K562 (cell line): Measurements from ENCODE around the gene PHLDB1. TPM values are rescaled to one million over a fixed set of nuclear protein-coding genes. Genes with fewer than 3 reads are reported as not detected.

ENCODE experiments used
- BRD4 ChIP-seq: fragments of 200-600 bp; sonication (generic); IDR thresholded peaks from 2 replicates; pipeline ENCODE4 v1.6.1; 2017; ENCODE audit warnings: inconsistent platforms
- HDAC1 ChIP-seq, 2 experiments: fragments of 450-650 bp; IDR thresholded peaks; 2 replicates each; pipeline ENCODE4 v1.6.1; 2016 to 2017; ENCODE audit warnings: inconsistent platforms in 1 of 2, mild to moderate bottlenecking in 1 of 2, moderate library complexity in 1 of 2
- HDAC3 ChIP-seq: fragments of 450-650 bp; IDR thresholded peaks from 2 replicates; pipeline ENCODE4 v1.6.1; 2018; ENCODE audit warnings: borderline replicate concordance, mild to moderate bottlenecking, moderate library complexity; ENCODE audit not compliant: partially characterized antibody
- HNRNPLL ChIP-seq: fragments of 200-400 bp; formaldehyde crosslinking; IDR thresholded peaks from 2 replicates; pipeline ENCODE4 v1.6.1; 2017; ENCODE audit warnings: low read length, low read depth, mild to moderate bottlenecking; ENCODE audit not compliant: poor library complexity, severe bottlenecking
- MAFK ChIP-seq: IDR thresholded peaks from 2 replicates; pipeline ENCODE4 v1.6.1; 2011; ENCODE audit warnings: low read length, improper control_type of control experiment
- NFE2L1 ChIP-seq: fragments of 450-650 bp; IDR thresholded peaks from 2 replicates; pipeline ENCODE4 v1.6.1; 2016; ENCODE audit warnings: missing genetic modification characterization, low read depth, mild to moderate bottlenecking, missing compliant biosample characterization, moderate library complexity, borderline replicate concordance
- NUFIP1 ChIP-seq: fragments of 450-650 bp; IDR thresholded peaks from 2 replicates; pipeline ENCODE4 v1.6.1; 2018; ENCODE audit not compliant: partially characterized antibody
- PHB2 ChIP-seq: fragments of 450-650 bp; IDR thresholded peaks from 2 replicates; pipeline ENCODE4 v1.6.1; 2017; ENCODE audit warnings: low read depth
- POU5F1 ChIP-seq: fragments of 150-350 bp; IDR thresholded peaks from 2 replicates; pipeline ENCODE4 v1.6.1; 2014; ENCODE audit warnings: borderline replicate concordance, low read length, low read depth, mild to moderate bottlenecking; ENCODE audit not compliant: partially characterized antibody
- ZBTB17 ChIP-seq: fragments of 450-650 bp; formaldehyde crosslinking; IDR thresholded peaks from 2 replicates; pipeline ENCODE4 v1.4.0; 2020; ENCODE audit warnings: mild to moderate bottlenecking
- ZNF282 ChIP-seq: sonication (generic); formaldehyde crosslinking; IDR thresholded peaks from 2 replicates; pipeline ENCODE4 v1.8.1; 2023; ENCODE audit warnings: missing genetic modification reagents
- polyA plus RNA-seq, 8 experiments: library from polyadenylated mRNA; depleted of rRNA in 4 of 8; stranded (reverse) in 5 of 8; unstranded in 3 of 8; fragments of >200 nt; fragmentation: Nextera tagmentation in 2 of 8; fragmentation: Illumina TruSeq in 1 of 8; extraction: Ambion mirVana in 2 of 8; extraction: Trizol in 1 of 8; gene quantifications; 2 replicates each; pipeline versions ENCODE4 v1.2.1 to v1.2.3, GENCODE V29; 2011 to 2014; ENCODE audit warnings: inconsistent platforms in 1 of 8, missing spikeins in 1 of 8
- total RNA-seq, 7 experiments: library from RNA; depleted of rRNA in 6 of 7; stranded (reverse); fragments of >200 nt in 6 of 7; fragmentation: Illumina TruSeq in 2 of 7; extraction: Trizol in 2 of 7; gene quantifications; 2 replicates each; pipeline versions ENCODE4 v1.2.1 to v1.2.3, GENCODE V29; 2011 to 2021; ENCODE audit warnings: low replicate concordance in 1 of 7
- TF ChIP-seq, protein P1 (sequence below), 2 experiments: fragments of 450-650 bp; conservative IDR thresholded peaks; 2 replicates each; pipeline ENCODE4 v1.6.1; 2017; ENCODE audit warnings: mild to moderate bottlenecking in 2 of 2, moderate library complexity in 2 of 2
- TF ChIP-seq, protein P2 (sequence below): sonication (generic); formaldehyde crosslinking; IDR thresholded peaks from 2 replicates; pipeline ENCODE4 v1.8.1; 2023; ENCODE audit warnings: missing genetic modification reagents, mild to moderate bottlenecking, borderline replicate concordance
- TF ChIP-seq, protein P3 (sequence below), 3 experiments: fragments of 200-800 bp in 1 of 3; sonication (Bioruptor generic) in 1 of 3; sonication (generic) in 1 of 3; formaldehyde crosslinking in 1 of 3; IDR thresholded peaks; 2 replicates each; pipeline versions ENCODE4 v1.6.1 to v1.8.0; 2016 to 2022; ENCODE audit warnings: mild to moderate bottlenecking in 2 of 3, missing compliant biosample characterization in 2 of 3, missing genetic modification characterization in 2 of 3, missing genetic modification reagents in 1 of 3
- TF ChIP-seq, protein P4 (sequence below): IDR thresholded peaks from 2 replicates; pipeline ENCODE4 v1.6.1; 2014; ENCODE audit warnings: antibody characterized with exemption
- TF ChIP-seq, protein P5 (sequence below): IDR thresholded peaks from 2 replicates; pipeline ENCODE4 v1.6.1; 2016; ENCODE audit warnings: missing genetic modification characterization, missing compliant biosample characterization

Gene PHLDB1
- total and polyA plus RNA-seq, 9 of the 15 experiments (the other 6 are each of a cell fraction or from before 2014, with no cell fraction given), result 2.0 to 28.7 (median 16.2) TPM

DNA sequence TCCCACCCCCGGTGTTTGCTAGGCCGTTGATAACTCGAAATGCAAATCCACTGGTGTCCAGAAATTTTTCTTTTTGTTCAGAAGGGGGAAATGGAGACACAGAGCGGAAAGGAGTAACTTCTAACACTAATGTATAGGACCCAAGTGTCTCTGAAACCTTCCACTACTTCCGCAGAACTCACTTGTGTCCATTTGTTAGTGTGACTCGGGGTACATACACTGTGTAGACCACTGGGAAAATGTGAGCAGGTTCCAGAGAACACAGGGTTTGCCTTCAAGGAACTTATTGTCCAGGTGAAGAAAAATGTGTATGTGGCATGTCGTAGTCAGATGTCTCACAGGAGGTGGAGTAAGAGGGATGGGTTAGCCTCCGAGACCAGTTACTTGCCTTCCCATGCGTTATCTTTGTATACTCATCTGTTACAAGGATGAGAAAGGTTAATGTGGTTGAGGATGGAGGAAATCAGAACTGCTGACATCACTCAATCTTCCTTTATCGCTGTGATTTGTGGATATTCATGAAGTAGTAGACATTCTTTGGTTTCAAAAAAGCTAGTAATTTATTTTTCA is 34.3 kb upstream of the PHLDB1 start (continued):
- TF ChIP-seq, protein P1, sequence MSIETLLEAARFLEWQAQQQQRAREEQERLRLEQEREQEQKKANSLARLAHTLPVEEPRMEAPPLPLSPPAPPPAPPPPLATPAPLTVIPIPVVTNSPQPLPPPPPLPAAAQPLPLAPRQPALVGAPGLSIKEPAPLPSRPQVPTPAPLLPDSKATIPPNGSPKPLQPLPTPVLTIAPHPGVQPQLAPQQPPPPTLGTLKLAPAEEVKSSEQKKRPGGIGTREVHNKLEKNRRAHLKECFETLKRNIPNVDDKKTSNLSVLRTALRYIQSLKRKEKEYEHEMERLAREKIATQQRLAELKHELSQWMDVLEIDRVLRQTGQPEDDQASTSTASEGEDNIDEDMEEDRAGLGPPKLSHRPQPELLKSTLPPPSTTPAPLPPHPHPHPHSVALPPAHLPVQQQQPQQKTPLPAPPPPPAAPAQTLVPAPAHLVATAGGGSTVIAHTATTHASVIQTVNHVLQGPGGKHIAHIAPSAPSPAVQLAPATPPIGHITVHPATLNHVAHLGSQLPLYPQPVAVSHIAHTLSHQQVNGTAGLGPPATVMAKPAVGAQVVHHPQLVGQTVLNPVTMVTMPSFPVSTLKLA (conservative IDR thresholded peaks at IDR 0.05), result peak; percentile 22 to 85; a peak in 3 of 4 replicates
- TF ChIP-seq, protein P2, sequence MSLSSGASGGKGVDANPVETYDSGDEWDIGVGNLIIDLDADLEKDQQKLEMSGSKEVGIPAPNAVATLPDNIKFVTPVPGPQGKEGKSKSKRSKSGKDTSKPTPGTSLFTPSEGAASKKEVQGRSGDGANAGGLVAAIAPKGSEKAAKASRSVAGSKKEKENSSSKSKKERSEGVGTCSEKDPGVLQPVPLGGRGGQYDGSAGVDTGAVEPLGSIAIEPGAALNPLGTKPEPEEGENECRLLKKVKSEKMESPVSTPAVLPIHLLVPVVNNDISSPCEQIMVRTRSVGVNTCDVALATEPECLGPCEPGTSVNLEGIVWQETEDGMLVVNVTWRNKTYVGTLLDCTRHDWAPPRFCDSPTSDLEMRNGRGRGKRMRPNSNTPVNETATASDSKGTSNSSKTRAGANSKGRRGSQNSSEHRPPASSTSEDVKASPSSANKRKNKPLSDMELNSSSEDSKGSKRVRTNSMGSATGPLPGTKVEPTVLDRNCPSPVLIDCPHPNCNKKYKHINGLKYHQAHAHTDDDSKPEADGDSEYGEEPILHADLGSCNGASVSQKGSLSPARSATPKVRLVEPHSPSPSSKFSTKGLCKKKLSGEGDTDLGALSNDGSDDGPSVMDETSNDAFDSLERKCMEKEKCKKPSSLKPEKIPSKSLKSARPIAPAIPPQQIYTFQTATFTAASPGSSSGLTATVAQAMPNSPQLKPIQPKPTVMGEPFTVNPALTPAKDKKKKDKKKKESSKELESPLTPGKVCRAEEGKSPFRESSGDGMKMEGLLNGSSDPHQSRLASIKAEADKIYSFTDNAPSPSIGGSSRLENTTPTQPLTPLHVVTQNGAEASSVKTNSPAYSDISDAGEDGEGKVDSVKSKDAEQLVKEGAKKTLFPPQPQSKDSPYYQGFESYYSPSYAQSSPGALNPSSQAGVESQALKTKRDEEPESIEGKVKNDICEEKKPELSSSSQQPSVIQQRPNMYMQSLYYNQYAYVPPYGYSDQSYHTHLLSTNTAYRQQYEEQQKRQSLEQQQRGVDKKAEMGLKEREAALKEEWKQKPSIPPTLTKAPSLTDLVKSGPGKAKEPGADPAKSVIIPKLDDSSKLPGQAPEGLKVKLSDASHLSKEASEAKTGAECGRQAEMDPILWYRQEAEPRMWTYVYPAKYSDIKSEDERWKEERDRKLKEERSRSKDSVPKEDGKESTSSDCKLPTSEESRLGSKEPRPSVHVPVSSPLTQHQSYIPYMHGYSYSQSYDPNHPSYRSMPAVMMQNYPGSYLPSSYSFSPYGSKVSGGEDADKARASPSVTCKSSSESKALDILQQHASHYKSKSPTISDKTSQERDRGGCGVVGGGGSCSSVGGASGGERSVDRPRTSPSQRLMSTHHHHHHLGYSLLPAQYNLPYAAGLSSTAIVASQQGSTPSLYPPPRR (CRISPR knock-in tag), result no peak
- TF ChIP-seq HDAC3 (peak; percentile 87), NFE2L1 (tag) (no peak), PHB2 (no peak), HNRNPLL (no peak), MAFK (peak; percentile 80), POU5F1 (no peak), HDAC1 (IDR thresholded peaks at IDR 0.05) (peak; percentile 100), BRD4 (peak; percentile 82; the same call in 1 of the 2 replicates), ZBTB17 (CRISPR knock-in tag) (no peak), ZNF282 (CRISPR knock-in tag) (no peak), NUFIP1 (no peak)
- TF ChIP-seq, protein P3, sequence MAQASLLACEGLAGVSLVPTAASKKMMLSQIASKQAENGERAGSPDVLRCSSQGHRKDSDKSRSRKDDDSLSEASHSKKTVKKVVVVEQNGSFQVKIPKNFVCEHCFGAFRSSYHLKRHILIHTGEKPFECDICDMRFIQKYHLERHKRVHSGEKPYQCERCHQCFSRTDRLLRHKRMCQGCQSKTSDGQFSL (CRISPR knock-in tag; IDR thresholded peaks at IDR 0.05), result no peak
- TF ChIP-seq, protein P3 (tag; IDR thresholded peaks at IDR 0.05), result no peak
- TF ChIP-seq, protein P4, sequence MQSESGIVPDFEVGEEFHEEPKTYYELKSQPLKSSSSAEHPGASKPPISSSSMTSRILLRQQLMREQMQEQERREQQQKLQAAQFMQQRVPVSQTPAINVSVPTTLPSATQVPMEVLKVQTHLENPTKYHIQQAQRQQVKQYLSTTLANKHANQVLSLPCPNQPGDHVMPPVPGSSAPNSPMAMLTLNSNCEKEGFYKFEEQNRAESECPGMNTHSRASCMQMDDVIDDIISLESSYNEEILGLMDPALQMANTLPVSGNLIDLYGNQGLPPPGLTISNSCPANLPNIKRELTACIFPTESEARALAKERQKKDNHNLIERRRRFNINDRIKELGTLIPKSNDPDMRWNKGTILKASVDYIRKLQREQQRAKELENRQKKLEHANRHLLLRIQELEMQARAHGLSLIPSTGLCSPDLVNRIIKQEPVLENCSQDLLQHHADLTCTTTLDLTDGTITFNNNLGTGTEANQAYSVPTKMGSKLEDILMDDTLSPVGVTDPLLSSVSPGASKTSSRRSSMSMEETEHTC, result 0 out of 2 replicates have a peak, but pooled peaks have one; percentile 25
- TF ChIP-seq, protein P5, sequence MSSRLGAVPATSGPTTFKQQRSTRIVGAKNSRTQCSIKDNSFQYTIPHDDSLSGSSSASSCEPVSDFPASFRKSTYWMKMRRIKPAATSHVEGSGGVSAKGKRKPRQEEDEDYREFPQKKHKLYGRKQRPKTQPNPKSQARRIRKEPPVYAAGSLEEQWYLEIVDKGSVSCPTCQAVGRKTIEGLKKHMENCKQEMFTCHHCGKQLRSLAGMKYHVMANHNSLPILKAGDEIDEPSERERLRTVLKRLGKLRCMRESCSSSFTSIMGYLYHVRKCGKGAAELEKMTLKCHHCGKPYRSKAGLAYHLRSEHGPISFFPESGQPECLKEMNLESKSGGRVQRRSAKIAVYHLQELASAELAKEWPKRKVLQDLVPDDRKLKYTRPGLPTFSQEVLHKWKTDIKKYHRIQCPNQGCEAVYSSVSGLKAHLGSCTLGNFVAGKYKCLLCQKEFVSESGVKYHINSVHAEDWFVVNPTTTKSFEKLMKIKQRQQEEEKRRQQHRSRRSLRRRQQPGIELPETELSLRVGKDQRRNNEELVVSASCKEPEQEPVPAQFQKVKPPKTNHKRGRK, result no peak
